Aorta (tissue), 5 donors: Measurements from ENCODE around the gene CASR. TPM values are rescaled to one million over a fixed set of nuclear protein-coding genes. Genes with fewer than 3 reads are reported as not detected.

Source experiments
- ATAC-seq: fragments of 200-7000 bp; cut with Tn5 transposase; one replicate; pipeline ENCODE4 v1.9.1; 2022; ENCODE audit warnings: moderate library complexity; ENCODE audit not compliant: low FRiP score
- DNase-seq, 2 donors: peaks; one replicate each; pipeline ENCODE4 v3.0.0-alpha.2; 2020
- H3K27ac ChIP-seq, 2 donors: one replicate each; pipeline ENCODE4 v1.5.1; 2013; ENCODE audit warnings: low read length in 2 of 2, mild to moderate bottlenecking in 2 of 2, moderate library complexity in 2 of 2, control low read depth in 1 of 2, inconsistent platforms in 1 of 2, low read depth in 1 of 2
- H3K27me3 ChIP-seq, 2 donors: one replicate each; pipeline ENCODE4 v1.6.1; 2013; ENCODE audit warnings: control low read depth in 1 of 2, low read length in 1 of 2, mild to moderate bottlenecking in 1 of 2, moderate library complexity in 1 of 2; ENCODE audit not compliant: insufficient read depth in 2 of 2, control insufficient read depth in 1 of 2
- H3K36me3 ChIP-seq, 2 donors: one replicate each; pipeline ENCODE4 v1.6.1; 2013; ENCODE audit warnings: control low read depth in 1 of 2, low read length in 1 of 2, mild to moderate bottlenecking in 1 of 2; ENCODE audit not compliant: insufficient read depth in 2 of 2, control insufficient read depth in 1 of 2
- H3K4me1 ChIP-seq, 2 donors: one replicate each; pipeline ENCODE4 v1.6.1; 2013; ENCODE audit warnings: low read length in 2 of 2, control low read depth in 1 of 2, mild to moderate bottlenecking in 1 of 2, moderate library complexity in 1 of 2; ENCODE audit not compliant: insufficient read depth in 2 of 2, control insufficient read depth in 1 of 2
- H3K4me3 ChIP-seq, 2 donors: one replicate each; pipeline ENCODE4 v1.5.1; 2013; ENCODE audit warnings: low read length in 2 of 2, control low read depth in 1 of 2, mild to moderate bottlenecking in 1 of 2
- H3K9me3 ChIP-seq: one replicate; pipeline ENCODE4 v1.6.1; 2013; ENCODE audit warnings: mild to moderate bottlenecking, low read length; ENCODE audit not compliant: control insufficient read depth
- WGBS, 2 donors: extraction: QIAGEN DNeasy Blood & Tissue Kit; methylation state at CpG; one replicate each; pipeline ENCODE4 v1.1.7; 2013; 5-methylcytosine and 5-hydroxymethylcytosine counted together
- intact Hi-C, 2 donors: fragments of 100-400 bp; cut with DNase I; formaldehyde crosslinking; loops; one replicate each; pipeline versions ENCODE4 v1.14.2 to v1.15.0; 2022
- polyA plus RNA-seq, 2 donors: library from polyadenylated mRNA; stranded (reverse); fragments of 200-250 nt; gene quantifications; one replicate each; pipeline ENCODE4 v1.2.3, GENCODE V29; 2013
- total RNA-seq, 2 donors: library from RNA; stranded (reverse); fragmentation: NEBNext Ultra II Directional; extraction: Animal tissue kit (Norgen Biotek cat#: 25700); gene quantifications; one replicate each; pipeline ENCODE4 v1.2.1, GENCODE V29; 2021
- donor health status: healthy with polysubstance abuse.
- donor health status: Bipolar disorder and iron deficiency.
- donor health status: DM: no; HTN: no; CAD: no.
- donor health status: DM: no; HTN: no; CAD: no.
- donor health status: DM: yes; HTN: yes; CAD: no.

CASR gene
- total and polyA plus RNA-seq, 4 donors = not detected

DNA sequence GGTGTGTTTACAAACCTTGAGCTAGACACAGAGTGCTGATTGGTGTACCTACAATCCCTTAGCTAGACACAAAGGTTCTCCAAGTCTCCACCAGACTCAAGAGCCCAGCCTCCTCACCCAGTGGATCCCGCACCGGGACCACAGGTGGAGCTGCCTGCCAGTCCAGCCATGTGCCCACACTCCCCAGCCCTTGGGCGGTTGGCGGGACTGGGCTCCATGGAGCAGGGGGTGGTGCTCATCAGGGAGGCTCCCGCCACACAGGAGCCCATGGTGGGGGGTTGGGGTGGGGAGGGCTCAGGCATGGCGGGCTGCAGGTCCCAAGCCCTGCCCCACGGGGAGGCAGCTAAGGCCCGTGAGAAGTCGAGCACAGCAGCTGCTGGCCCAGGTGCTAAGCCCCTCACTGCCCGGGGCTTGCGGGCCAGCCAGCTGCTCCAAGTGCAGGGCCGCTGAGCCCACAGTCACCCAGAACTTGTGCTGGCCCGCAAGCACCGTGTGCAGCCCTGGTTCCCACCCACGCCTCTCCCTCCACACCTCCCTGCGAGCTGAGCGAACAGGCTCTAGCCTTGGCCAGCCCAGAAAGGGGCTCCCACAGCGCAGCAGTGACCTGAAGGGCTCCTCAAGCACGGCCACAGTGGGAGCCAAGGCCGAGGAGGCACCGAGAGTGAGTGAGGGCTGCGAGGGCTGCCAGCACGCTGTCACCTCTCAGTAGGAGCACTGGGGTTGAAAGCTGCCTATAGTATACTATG is 43.7 kb downstream of the CASR start:
- Histone ChIP-seq H3K27ac (no peak overlapping the region), H3K27me3 (no peaks in the 10 kb centered on the region), H3K4me1 (no peaks in the 10 kb centered on the region), H3K9me3 (peaks cover 2% of the 10 kb centered on the region), H3K4me3 (no peak overlapping the region), H3K36me3 (no peaks in the 10 kb centered on the region)
- intact Hi-C loops = no loop called here
- ATAC-seq (no peak), DNase-seq (no peak)
- WGBS, 2 donors = 89 to 96% methylated on average over 22 to 23 of the region's 23 CpGs

DNA sequence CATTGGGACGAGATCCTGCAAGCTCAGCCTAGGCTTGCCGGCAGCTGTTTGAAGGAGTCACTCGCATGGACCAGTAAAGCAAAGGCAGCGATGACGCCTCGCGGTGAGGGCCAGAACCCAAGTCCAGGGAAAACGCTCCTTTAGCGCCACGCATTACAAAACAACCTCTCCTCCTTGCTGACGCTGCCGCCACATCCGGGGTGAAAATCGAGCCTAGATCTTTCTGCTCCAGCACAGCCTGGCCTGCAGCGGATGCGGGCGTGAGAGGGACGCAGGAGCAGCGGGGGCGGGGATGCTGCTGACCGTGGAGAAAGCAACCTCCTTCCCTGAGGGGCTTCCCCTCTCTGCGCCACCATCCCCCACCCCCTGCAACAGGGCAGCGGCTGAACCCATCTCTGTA is 46.7 kb downstream of the CASR start:
- ATAC-seq (no peak), DNase-seq (no peak)
- H3K4me3 ChIP-seq = no peak overlapping the region
- peaks cover 2% of the 10 kb centered on the region for H3K9me3 ChIP-seq
- no peaks in the 10 kb centered on the region for H3K36me3 ChIP-seq
- H3K27ac ChIP-seq = no peak overlapping the region
- H3K4me1 ChIP-seq = no peaks in the 10 kb centered on the region
- intact Hi-C loops = no loop called here
- H3K27me3 ChIP-seq = no peaks in the 10 kb centered on the region
- 78 to 79% methylated on average over 20 to 23 of the region's 23 CpGs for WGBS, 2 donors

DNA sequence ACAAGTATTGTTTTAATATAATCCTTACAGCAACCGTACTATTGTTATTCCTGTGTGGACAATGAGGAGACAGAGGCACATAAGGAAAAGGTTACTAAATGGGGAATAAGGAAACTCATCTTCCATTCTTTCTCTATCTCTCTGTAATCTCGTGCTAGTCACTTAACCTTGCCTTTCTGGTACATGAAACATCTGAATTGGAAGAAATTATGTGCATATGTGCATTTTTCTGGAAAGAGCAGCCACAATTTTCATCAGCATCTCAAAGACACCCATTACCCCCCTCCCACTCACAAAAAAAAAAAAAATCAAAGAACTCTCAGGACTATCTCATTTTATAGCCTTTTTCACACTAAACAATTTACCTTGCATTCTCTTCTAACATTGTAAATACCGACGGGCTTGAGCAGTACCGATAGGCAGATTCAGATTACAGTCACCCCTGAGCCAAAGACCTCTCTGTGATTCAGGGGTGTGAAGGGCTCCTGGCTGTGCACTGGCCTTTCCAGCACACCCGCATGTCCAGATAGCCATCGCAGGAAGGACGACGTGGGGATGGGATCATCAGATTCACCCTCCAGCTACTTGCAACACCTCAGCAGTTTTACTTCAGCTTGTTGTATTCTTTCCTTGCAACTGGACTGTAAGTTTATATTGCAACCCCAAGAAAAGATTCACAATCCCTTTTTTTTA is 48.1 kb downstream of the CASR start:
- no peak overlapping the region for H3K4me3 ChIP-seq
- no peak for ATAC-seq
- H3K9me3 ChIP-seq = peaks cover 2% of the 10 kb centered on the region
- H3K27me3 ChIP-seq = no peaks in the 10 kb centered on the region
- H3K4me1 ChIP-seq = no peaks in the 10 kb centered on the region
- DNase-seq = no peak
- intact Hi-C loops = no loop called here
- WGBS, 2 donors = 54 to 57% methylated on average over 9 of the region's 9 CpGs
- H3K27ac ChIP-seq = no peak overlapping the region
- no peaks in the 10 kb centered on the region for H3K36me3 ChIP-seq

DNA sequence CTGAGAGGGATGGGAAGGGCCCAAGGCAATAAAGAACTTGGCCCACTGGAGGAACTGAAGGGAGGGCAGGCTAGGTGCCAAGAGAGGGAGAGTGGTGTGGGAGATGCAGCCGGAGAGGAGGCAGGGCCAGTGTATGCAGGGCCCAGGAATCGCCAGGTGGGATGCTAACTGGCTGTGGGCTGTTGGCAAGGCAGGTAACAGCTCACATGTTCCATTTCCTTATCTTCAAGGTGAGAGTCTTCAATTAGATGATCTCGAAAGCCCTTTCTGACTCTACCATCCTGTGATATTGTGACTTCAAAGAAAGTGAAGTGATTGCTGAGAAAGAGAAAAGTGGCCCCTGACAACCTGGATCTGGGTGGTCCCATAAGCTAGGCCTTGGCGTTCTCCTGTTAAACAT is 49.0 kb downstream of the CASR start:
- Histone ChIP-seq H3K9me3 (peaks cover under 1% of the 10 kb centered on the region), H3K27me3 (no peaks in the 10 kb centered on the region), H3K36me3 (no peaks in the 10 kb centered on the region), H3K27ac (no peak overlapping the region), H3K4me3 (no peak overlapping the region), H3K4me1 (no peaks in the 10 kb centered on the region)
- DNase-seq (no peak), ATAC-seq (no peak)
- 58 to 75% methylated on average over 4 of the region's 4 CpGs for WGBS, 2 donors
- intact Hi-C loops = no loop called here

DNA sequence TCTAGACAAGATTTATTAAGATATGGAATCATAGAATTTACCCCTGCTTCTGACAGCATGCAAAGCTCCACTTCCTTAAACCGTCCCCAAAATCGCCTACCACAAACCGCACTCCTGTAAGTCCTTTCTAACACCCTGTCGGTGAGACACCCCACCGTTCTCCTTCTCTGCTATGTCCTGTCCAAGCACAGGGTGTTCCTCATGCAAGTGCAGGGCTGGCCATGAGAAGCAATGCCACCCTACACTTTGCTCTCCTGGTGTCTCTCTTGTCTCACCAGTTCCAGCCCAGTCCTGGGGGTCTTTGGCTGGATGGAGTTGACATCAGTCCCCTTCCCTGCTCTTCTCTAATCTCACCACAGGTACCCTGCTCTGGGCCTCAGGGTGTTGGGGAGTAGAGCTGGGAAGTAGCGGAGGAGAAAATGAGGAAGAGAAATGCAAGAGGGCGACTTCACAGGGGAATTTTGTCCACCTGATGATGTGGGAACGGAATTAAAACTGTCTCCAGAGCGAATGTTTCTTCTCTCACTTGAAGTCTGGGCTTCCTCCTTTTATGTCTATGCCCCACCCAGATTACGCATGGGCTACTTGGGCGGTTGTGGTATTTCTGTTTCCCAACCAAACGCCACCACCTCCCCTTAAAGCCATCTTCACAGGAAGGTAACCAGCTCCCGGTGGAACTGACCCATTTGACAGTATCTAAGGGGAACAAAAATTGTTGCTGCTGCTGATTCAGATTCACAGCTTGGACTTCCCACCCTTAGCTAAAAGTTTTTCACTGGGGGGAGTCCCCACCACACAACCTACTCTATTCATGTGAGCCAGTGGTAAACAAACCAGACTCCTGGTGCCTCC is 49.9 kb downstream of the CASR start:
- H3K27ac ChIP-seq = no peak overlapping the region
- H3K36me3 ChIP-seq = no peaks in the 10 kb centered on the region
- H3K9me3 ChIP-seq = no peaks in the 10 kb centered on the region
- no peak for DNase-seq
- intact Hi-C loops = no loop called here
- ATAC-seq = no peak
- no peak overlapping the region for H3K4me3 ChIP-seq
- 86% methylated on average over 13 of the region's 13 CpGs for WGBS, 2 donors
- H3K4me1 ChIP-seq = no peaks in the 10 kb centered on the region
- H3K27me3 ChIP-seq = no peaks in the 10 kb centered on the region

DNA sequence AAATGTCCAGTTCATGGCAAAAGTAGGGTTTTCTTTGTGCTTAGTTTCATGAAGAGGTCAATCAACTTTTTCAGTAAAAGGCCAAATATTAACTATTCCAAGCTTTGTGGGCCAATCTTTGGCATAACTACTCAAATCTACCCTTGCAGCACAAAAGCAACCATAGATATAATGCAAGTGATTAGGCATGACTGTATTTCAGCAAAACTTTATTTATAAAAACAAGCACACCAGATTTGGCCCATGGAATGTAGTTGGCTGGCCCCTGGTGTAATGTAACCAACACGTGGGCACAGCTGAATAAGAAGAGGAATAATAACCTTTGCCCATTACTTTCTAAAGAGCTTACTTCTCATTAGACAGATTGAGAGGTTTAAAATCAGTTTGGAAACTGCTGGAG is 50.6 kb downstream of the CASR start:
- intact Hi-C loops = no loop called here
- DNase-seq (no peak), ATAC-seq (no peak)
- no peak overlapping the region for H3K4me3 ChIP-seq
- no peaks in the 10 kb centered on the region for H3K36me3 ChIP-seq
- WGBS, 2 donors = 18 to 19% methylated on average over 1 of the region's 1 CpG
- H3K27me3 ChIP-seq = no peaks in the 10 kb centered on the region
- no peaks in the 10 kb centered on the region for H3K9me3 ChIP-seq
- no peak overlapping the region for H3K27ac ChIP-seq
- H3K4me1 ChIP-seq = no peaks in the 10 kb centered on the region

DNA sequence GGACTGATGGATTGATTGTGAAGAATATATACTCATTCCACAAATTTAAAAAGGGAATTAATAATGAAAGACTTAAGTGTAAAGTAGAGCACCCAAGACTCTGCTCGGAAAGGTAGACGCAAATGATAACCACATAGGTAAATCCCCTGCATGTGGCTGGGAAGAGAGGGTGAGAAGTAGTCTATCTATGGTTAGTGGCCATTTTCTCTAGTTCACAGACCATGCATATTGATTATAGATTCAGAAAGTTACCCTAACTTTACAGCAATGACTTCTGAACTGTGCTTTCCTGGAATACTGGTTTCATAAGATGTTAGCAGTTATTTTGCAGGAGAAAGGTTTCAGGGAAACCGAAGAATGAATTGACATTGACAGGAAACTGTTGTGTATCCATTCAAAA is 51.7 kb downstream of the CASR start:
- no peaks in the 10 kb centered on the region for H3K9me3 ChIP-seq
- WGBS, 2 donors = 85 to 90% methylated on average over 3 of the region's 3 CpGs
- no peak for DNase-seq
- no peaks in the 10 kb centered on the region for H3K27me3 ChIP-seq
- intact Hi-C loops = no loop called here
- H3K4me3 ChIP-seq = no peak overlapping the region
- H3K4me1 ChIP-seq = no peaks in the 10 kb centered on the region
- ATAC-seq = no peak
- H3K36me3 ChIP-seq = no peaks in the 10 kb centered on the region
- no peak overlapping the region for H3K27ac ChIP-seq

DNA sequence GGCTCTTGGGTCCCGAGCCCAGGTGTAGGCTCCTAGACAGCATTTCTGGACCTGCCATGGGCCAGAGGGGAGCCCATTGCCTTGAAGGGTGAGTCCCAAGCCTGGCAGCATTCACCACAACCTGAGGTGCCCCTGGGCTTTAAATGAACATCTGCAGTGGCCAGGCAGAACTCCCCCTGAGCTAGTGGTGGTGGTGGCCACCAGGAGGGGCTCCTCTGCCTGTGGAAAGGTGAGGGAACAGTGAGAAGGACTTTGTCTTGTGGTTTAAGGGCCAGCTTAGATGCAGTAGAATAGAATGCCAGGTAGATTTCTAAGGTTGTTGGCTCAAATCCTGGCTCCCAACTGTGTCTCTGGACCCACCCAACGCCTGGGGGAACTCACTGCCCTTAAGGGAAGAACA is 55.6 kb downstream of the CASR start:
- Histone ChIP-seq H3K27me3 (no peaks in the 10 kb centered on the region), H3K36me3 (no peaks in the 10 kb centered on the region), H3K4me3 (no peak overlapping the region), H3K27ac (no peak overlapping the region), H3K4me1 (no peaks in the 10 kb centered on the region), H3K9me3 (no peaks in the 10 kb centered on the region)
- 75 to 81% methylated on average over 2 of the region's 2 CpGs for WGBS, 2 donors
- ATAC-seq (no peak), DNase-seq (no peak)
- intact Hi-C loops = no loop called here
